ENCODE results near the gene RAB28.

Gene RAB28

GRCh38 chr4:13484122-13484748 is at the start of gene RAB28:
Gene RAB28, minus strand, starts transcription at chr4:13484340.
- peak; percentile 93 for DNase-seq

- no peak for DNase-seq
Measured at GRCh38 chr4:13531625-13531998, 47.5 kb upstream of the RAB28 start.

GRCh38 chr4:13530823-13531624 is 46.9 kb upstream of the RAB28 start:
- no peak for DNase-seq

- no peak for DNase-seq
Measured at GRCh38 chr4:13529128-13529919, 45.2 kb upstream of the RAB28 start.

- no peak for DNase-seq
Measured at GRCh38 chr4:13528821-13529127, 44.6 kb upstream of the RAB28 start.

- DNase-seq = peak in 1 of 2 donors; percentile 31
Measured at GRCh38 chr4:13527981-13528820, 44.1 kb upstream of the RAB28 start.

GRCh38 chr4:13527192-13527980 is 43.2 kb upstream of the RAB28 start:
- no peak for DNase-seq

- no peak for DNase-seq
Measured at GRCh38 chr4:13526658-13527057, 42.5 kb upstream of the RAB28 start.

GRCh38 chr4:13525606-13526281 is 41.6 kb upstream of the RAB28 start:
- DNase-seq = no peak

GRCh38 chr4:13524504-13525243 is 40.5 kb upstream of the RAB28 start:
- no peak for DNase-seq

- no peak for DNase-seq
Measured at GRCh38 chr4:13523591-13524503, 39.7 kb upstream of the RAB28 start.

GRCh38 chr4:13523105-13523477 is 39.0 kb upstream of the RAB28 start:
- DNase-seq = no peak

GRCh38 chr4:13522282-13523104 is 38.4 kb upstream of the RAB28 start:
- DNase-seq = peak in 1 of 2 donors; percentile 32

- no peak for DNase-seq
Measured at GRCh38 chr4:13521047-13521446, 36.9 kb upstream of the RAB28 start.

GRCh38 chr4:13516315-13516860 is 32.2 kb upstream of the RAB28 start:
- no peak for DNase-seq

GRCh38 chr4:13515268-13515667 is 31.1 kb upstream of the RAB28 start:
- no peak for DNase-seq

- no peak for DNase-seq
Measured at GRCh38 chr4:13514722-13515121, 30.6 kb upstream of the RAB28 start.

- DNase-seq = no peak
Measured at GRCh38 chr4:13511101-13511500, 27.0 kb upstream of the RAB28 start.

All from stimulated activated CD4-positive, alpha-beta T cell treated with anti-CD3 and anti-CD28 coated beads, Interleukin-2, amount 100 ng/mL, for 24 hours (primary cell).